Measurements from ENCODE around the gene AXIN1.
"Not testable (repeated sequence)": the region's sequence is repeated elsewhere in the genome, so short reads cannot be mapped to it uniquely, and the experiment has no call there.

Gene AXIN1

GRCh38 chr16:381789-382717 is 29.5 kb upstream of the AXIN1 start, which contains the start of gene PGAP6:
PGAP6 (minus strand) TSS chr16:381978; CDS start chr16:381821, 157 bp downstream.
- peak; percentile 52 for DNase-seq (ENCODE audit: low spot score)

- no peak for DNase-seq (ENCODE audit: low spot score)
Measured at GRCh38 chr16:381012-381788, 28.7 kb upstream of the AXIN1 start.

DNA sequence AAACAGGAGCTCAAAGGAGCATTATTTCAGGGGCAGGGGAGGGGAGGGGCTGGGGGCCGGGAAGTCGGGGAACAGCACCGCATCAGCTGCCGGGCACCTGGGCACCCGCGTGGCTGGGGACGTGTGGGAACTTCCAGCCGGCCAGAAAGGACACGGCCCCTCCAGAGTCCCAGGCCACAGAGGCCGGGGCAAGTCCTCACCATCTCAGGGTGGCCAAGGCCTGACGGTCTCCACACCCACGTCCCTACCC is 28.2 kb upstream of the AXIN1 start:
- DNase-seq (ENCODE audit: low spot score) = no peak

GRCh38 chr16:379961-380761 is 27.6 kb upstream of the AXIN1 start:
- DNase-seq (ENCODE audit: low spot score) = no peak

DNA sequence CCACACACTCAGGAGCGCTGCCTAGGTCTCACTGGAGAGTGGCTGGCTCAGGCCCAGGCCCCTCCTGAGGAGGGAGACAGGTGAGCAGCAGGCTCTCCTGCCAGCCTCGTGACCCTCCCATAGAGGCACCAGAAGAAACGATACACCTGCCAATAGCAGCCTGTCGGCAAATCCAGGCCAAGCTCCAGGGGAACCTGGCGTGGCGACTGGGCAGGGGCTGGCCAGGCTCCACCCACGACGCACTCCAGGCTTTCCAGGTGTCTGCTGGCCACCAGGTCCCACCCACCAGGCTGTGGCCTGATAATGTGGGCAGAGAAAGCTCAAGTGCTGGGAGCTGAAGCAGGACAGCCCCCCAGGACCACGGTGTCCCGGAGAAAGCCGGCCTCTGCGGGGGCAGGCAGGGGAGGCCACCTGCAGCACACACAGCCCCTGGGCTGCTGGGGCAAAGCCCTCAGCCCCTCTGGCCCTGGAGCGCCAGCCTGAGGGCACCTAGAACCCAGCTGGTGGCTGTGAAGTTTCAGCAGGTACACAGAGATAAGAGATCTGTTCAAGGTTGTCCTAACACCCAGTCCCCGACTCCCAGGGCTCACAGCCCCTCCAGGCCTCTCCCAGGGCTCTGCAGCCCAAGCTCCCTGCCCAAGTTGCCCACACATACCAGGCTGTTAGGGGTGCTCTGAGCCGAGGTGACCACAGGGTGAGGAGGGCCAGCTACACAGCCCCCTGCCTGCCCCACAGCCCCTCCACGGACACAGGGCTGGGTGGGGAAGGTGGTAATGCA is 26.8 kb upstream of the AXIN1 start:
- no peak for DNase-seq (ENCODE audit: low spot score)

DNA sequence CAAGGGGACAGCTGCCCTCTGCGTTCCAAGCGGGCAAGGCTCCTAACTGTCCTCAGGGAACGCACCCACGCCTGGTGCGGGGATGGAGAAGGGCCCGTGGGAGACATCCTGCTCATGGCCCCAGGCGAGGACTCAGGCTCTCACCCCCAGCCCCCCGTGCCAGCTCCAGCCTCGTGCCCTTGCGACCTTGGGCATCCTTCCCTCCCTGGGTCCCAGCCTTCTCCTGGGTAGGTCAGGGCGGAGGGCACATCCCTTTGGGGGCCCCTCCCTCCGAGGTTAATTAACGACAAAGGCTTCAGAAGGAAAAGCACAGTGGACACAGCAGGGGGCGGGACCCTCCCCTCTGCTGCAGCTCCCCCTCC is 26.3 kb upstream of the AXIN1 start:
- DNase-seq (ENCODE audit: low spot score) = no peak

DNA sequence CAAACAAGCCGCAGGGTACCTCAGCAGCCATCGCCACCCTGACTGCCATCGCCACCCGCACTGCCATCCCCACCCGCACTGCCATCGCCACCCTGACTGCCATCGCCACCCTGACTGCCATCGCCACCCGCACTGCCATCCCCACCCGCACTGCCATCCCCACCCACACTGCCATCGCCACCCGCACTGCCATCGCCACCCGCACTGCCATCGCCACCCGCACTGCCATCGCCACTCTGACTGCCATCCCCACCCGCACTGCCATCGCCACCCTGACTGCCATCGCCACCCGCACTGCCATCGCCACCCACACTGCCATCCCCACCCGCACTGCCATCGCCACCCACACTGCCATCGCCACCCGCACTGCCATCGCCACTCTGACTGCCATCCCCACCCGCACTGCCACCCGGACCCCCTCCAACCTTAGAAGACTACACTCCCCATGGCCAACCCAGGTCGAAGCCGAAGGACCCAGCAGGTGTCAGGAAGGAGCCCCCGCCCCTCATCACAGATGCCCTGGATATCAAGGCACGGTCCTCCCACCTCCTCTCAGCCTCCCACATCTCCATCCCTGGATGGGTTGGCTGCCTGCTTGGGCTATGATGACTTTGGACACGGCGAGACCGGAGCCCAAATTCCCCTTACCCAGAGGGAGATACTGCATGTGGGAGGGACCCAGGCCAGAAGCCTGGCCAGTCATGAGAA is 25.7 kb upstream of the AXIN1 start:
- not testable (repeated sequence) for DNase-seq (ENCODE audit: low spot score)

DNA sequence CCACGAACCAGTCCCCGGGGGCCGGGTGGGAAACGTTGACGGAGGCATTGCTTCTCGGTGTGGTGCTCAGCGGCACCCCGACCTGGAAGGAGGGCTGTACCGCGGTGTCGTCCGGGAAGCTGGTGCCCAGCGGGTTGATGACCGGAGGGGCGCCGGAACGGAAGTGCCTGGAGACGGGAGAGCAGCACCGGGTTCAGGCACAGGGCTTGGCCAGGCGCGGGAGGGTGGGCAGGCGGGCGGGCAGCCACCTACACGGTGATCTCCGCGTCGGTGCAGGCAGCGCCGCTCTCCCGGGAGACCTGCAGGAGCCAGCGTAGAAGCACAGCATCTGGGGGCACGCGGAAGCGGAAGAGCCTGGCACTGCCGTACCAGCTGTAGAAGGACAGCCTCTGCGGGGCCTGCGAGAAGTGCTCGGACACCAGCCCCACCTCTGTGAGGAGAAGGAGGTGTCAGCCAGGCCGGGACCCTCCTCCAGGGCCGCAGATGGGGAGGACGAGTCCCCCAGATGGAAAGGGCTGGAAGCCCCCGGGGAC is 25.0 kb upstream of the AXIN1 start:
- DNase-seq (ENCODE audit: low spot score) = no peak

DNA sequence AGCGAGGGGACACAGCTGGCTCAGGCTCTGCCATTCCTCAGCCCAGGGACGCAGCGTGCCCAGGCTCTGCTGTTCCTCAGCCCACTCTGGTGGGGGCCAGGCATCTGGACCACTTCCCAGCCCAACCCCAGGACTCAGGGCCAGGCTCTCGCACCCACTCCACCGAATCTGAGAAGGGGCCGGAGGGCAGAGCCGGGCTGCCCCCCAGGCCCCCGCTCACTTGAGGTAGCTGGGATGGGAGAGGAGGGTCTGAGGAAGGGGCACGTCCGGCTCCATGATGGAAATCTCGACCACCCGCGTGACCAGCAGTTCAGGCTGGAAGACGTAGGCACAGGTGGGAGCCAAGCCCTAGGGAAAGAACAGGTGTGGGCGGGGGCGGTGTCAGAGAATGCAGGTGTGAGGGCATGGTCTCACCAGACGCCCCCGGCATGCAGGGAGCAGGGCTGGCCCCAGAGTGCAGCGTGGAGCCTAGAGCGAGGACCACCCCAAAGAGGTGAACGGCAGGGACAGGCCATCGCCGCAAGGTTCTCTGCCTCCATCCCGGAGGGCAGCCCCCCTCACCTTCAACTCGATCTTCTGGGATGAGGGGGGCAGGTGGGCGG is 24.4 kb upstream of the AXIN1 start:
- no peak for DNase-seq (ENCODE audit: low spot score)

DNA sequence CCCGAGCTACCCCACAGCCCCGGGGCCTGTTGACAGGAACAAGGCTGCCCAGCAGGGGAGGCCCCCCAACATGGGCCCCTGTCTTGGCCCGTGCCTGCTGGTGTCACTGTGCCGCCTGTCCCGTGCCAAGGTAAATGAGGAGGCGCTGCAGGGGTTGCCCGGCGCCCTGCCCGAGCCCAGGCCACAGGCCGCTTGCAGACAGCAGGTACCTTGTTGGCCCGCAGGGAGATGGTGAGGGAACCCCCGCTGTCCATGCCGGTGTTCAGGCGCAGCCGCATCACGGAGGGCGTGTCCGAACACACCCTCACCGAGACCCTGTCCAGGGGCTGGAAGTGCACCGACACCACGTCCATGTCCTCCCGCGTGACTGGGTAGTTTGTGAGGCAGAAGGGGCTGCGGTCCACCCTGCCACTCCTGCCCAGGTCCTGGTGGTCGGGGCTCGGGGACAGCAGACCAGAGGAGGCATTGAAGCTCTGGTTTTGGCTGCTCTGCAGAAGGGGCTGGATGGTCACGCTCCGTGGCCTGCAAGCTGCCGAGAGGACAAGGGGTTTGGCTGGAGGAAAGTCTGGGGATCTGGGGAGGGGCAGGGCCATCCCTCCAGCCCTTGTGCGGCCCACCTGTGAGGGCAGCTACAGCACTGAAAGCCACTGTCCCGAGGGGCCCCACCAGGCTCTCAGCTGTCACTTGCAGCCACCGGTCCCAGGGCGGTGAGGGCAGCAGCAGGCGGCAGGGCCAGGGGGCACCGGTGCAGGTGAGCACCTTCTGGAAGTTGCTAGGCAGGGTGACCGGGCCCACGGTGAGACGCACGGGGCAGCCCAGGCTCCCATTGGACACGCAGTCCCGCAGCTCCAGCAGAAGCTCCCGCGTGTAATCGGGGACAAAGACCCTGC is 23.6 kb upstream of the AXIN1 start:
- DNase-seq (ENCODE audit: low spot score) = no peak

DNA sequence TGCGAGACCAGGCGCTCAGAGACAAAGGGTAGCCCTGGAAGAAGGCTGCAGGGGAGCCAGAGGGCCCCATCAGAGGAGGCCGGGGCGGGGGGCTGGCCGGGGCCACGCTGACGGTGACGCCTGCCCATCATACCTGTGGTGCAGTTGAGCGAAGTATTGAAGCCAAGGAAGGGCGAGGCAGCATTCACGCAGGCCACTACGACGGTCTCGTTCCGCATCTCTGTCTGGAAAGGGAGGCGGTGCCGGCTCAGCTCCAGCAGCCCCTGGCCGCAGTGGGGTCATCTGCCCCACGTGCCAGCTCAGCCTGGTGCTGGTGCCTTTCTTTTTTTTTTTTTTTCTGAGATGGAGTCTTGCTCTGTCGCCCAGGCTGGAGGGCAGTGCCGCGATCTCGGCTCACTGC is 22.7 kb upstream of the AXIN1 start:
- DNase-seq (ENCODE audit: low spot score) = no peak

GRCh38 chr16:374616-374926 is 22.0 kb upstream of the AXIN1 start:
- DNase-seq (ENCODE audit: low spot score) = no peak

GRCh38 chr16:373848-374615 is 21.5 kb upstream of the AXIN1 start:
- no peak for DNase-seq (ENCODE audit: low spot score)

DNA sequence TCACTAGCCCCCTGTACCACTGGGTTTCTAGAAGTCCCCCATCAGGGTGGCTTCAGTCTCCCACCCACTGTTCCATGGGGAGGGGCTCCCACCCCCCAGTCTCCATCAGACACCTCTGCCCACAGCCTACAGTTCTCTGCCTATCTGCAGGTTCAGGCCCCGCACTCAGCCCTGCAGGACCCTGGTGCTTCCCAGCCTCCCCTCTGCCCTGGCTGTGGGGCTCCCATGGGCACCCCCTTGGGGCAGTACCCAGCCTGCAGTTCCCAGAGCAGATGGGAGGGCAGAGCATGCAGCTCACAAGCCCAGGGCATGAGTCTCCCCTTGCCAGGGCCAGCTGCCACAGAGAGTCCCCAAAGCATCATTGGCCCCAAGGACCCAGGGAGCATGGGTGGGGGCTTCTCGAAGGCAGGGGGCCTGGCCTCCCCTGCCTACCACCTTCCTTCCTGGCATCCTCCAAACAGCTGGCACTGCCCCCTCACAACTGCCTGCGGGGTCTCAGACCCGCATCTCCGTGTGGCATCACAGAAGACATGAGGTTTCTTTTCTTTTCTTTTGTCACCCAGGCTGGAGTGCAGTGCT is 20.6 kb upstream of the AXIN1 start:
- no peak for DNase-seq (ENCODE audit: low spot score)

DNA sequence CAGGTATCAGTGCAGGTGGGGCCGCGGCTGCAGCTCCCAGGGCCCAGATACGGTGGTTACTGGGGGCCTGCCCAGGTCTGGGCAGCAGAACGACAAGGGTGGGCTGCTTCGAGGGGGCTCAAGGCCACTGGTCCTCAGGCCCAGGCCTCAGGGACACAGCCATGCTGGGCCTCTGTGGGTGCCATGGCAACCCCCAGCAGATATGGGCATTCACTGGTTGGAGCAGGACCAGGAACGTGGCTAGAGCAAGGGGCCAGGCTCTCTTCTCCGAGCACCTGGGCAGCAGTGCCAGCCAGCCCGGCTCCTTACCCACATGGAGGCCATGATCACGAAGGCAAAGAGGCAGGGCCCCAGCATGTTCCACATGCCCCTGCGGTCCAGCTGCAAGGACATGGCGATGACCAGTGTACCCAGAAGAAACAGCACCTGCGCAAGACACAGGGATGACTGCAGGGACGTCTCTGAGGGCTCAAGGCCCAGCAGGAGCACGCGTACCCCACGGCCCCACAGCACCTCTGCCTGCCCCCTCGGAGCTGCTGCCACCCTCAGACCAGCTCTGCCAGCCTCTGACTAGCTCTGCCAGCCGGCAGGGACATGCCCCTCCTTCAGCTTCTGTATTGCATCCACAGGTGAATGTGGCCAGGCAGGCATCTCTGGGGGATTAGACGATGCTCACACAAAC is 19.9 kb upstream of the AXIN1 start:
- DNase-seq (ENCODE audit: low spot score) = no peak

GRCh38 chr16:371515-372301 is 19.2 kb upstream of the AXIN1 start:
- DNase-seq (ENCODE audit: low spot score) = no peak

DNA sequence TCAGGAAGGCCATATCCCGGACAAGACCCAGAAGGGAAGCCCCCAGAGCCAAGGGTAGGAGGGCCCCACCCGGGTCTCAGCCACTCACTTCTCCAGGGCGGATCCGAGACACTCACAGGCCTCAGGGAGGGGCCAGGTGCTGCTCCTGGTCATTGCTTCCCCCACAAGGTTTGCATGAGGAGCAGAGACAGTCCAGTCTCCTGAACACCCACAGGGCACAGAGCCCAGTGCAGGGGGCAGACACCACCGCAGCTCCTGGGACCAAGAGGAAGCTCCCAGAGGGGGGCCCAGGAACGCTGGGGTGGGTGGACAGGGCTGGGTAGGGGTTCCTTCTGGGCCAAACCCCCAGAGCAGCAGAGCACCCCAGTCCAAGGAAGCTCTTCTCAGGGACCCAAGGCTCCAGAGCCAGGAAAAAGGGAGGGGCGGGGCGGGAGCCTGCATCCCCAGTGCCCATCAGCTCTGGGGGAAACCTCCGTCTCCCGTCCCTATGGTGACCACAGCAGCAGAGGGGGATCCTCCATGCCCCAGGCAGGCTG is 18.5 kb upstream of the AXIN1 start:
- no peak for DNase-seq (ENCODE audit: low spot score)

All from pons (tissue), 1 donor.